HG02763 (cell line): ENCODE data around the gene DICER1.
"Not testable (repeated sequence)": the region's sequence is repeated elsewhere in the genome, so short reads cannot be mapped to it uniquely, and the experiment has no call there.

ENCODE experiments used
- ATAC-seq: cut with Tn5 transposase; IDR thresholded peaks from one replicate; pipeline ENCODE4 v1.9.1; 2021; ENCODE audit warnings: mild to moderate bottlenecking, moderate library complexity; ENCODE audit not compliant: unreplicated experiment

The DICER1 gene

GRCh38 chr14:95150910-95151309 lies 6.4 kb downstream of the DICER1 start:
- no peak for ATAC-seq

GRCh38 chr14:95149441-95149840 lies 7.9 kb downstream of the DICER1 start:
- ATAC-seq, result no peak

- no peak for ATAC-seq
Measured at GRCh38 chr14:95147597-95147996, 9.7 kb downstream of the DICER1 start.

DNA sequence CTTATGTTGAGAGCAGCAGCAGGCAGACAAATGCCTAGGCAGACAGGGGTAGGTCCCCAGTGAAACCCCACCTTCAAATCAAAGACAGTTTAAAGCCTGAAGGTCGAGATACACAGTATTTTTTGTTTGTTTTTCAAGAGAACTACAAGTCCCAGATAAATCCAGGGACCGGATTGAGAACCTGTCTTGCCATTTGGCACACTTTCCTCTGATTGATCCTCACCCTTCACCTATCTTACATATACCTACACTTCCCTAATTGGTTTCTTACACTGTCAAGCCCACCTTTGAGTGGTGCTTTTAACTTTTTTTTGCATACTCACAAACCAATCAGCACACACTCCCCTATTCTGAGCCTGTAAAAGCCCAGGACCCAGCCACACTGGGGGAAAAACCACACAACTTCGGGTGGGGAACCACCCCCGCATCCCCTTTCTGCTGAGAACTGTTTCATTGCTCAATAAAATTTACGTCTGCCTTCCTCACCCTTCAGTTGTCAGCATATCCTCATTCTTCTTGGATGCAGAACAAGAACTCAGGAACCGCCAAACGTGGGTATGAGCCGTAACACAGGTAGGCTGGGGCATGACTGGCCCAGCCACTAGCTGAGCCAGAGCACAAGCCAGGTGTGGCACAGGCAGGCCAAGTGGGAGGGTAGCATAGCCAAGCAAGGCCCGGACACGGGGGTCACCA lies 11.1 kb downstream of the DICER1 start:
- ATAC-seq, result no peak

DNA sequence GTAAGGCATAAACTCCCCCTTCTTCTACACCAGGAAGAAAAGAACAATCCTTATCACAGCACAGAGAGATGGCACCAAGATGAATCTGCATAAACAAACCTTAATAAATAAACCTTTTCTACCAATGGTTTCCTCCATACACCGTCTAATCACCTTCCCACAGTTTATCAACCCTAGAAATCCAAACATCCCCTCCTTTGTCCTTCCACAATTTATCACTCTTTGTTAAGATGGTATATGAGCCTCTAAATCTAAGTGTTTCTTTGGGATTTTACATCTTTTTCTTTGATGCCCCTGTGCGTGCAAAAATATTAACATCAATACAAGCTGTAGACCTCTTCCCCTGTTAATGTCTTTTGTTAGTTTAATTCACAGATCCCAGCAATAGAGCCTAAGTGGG lies 12.5 kb downstream of the DICER1 start:
- no peak for ATAC-seq

- no peak for ATAC-seq
Measured at GRCh38 chr14:95143808-95144620, 13.3 kb downstream of the DICER1 start.

DNA sequence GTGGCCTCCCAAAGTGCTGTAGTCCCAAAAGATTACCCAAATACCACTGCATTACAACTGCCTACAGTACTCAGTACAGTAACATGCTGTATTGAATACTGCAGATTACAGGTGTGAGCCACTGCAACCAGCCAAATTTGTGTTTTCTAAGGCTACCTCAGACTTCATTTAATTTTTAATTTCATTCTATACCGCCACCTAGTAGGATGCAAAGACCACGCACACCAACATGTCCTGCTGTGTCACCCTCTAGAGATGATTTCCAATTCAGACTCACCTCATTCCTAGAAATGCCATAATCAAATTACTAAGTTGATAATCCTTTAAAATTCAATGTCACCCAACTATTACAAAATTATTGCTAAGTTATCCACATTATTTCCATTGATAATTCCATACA lies 15.1 kb downstream of the DICER1 start:
- ATAC-seq, result no peak

DNA sequence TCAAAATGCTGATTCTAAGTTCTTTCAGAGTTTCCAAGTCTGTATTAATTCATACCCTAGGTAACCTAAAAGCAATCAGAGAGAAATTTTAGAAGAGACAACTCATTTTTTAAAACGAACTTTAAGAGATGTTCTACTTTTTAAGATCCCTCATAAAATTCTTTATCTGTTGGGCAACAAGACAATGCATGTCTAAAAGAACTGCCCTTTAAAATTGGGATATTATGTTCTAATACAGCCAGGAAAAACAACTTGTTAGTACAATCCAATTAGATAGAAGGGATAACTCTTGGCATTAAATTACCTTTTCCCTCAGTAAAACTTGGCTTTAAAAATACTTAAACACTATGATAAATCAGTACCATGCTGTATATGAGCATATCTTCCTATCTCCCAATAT lies 15.6 kb downstream of the DICER1 start:
- no peak for ATAC-seq

DNA sequence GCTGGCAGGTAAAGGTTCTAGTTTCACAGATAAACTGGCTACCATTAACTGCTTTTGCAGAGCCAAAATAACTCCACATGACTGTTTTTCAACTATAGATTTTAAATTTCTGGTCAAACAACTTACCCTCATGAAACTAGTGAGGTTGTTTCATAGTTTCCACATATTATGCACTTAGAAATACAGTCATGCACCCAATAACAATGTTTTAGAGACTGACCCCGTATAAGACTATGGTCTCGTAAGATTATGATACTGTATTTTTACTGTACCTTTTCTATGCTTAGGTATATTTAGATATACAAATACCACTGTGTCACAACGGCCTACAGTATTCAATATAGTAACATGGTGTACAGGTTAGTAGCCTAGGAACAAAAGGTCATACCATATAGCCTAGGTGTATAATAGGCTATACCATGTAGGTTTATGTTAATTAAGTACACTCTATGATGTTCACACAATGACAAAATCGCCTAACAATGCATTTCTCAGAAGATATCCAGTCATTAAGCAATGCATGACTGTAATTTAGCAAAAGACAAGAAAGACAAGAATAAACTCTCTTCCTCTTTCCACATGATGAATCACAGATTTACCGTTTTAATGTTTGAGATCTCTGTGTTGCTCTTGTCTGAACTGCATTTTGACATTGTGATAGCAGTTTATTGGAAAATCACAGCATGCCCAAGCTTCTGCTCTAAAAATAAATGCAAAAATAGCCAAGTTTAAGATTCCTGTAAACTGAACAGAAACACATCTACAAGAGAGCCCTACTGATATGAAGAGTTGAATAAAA lies 17.1 kb downstream of the DICER1 start:
- ATAC-seq, result no peak

DNA sequence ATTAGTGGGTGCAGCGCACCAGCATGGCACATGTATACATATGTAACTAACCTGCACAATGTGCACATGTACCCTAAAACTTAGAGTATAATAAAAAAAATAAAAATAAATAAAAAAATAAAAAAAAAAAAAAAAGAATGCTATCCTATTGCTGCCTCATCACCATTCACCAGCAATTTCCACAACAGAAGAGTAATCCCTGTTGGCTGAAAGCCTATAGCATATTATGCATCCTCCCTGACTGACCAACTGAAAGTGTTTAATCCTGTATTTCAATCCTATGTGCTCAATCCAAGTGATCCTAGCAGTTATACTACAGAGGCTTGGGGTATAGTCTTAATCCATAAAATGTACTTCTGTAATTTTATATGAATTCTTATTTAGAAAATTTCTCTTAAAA lies 18.5 kb downstream of the DICER1 start:
- ATAC-seq, result no peak

GRCh38 chr14:95138455-95138854 lies 18.9 kb downstream of the DICER1 start:
- ATAC-seq, result not testable (repeated sequence)

- no peak for ATAC-seq
Measured at GRCh38 chr14:95137804-95138167, 19.5 kb downstream of the DICER1 start.

GRCh38 chr14:95137164-95137803 lies 20.0 kb downstream of the DICER1 start:
- ATAC-seq, result no peak

GRCh38 chr14:95136631-95137030 lies 20.7 kb downstream of the DICER1 start:
- ATAC-seq, result no peak

DNA sequence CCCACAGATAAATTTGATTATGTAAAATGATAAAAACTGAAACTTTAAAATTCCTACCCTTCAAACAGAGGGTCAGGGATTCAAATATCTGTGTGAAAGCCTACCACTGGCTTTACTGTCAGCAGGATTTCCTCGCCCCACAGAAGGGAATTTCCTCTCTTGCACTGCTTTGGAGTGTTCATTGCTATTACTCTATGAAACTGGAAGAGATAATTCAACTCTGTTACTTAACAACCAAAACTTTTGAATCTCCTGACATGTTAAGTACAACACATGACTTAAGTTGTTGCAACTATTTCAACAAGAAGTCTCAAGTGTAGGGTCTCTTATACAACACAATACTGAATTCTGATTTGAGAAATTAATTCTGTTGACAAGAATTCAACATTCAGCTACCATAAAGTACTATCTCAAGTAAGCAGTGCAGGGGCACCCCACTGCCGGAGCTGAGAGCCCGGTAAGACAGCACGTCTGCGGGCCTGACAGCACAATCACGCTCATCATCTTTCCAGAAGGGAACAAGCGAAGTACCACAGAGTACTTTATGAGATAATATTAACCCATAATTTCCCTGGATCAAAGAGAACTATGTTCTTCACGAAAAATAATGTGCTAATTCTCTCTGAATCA lies 22.9 kb downstream of the DICER1 start:
- no peak for ATAC-seq

- ATAC-seq, result no peak
Measured at GRCh38 chr14:95133282-95133681, 24.0 kb downstream of the DICER1 start.

GRCh38 chr14:95132760-95133159 lies 24.6 kb downstream of the DICER1 start:
- no peak for ATAC-seq

DNA sequence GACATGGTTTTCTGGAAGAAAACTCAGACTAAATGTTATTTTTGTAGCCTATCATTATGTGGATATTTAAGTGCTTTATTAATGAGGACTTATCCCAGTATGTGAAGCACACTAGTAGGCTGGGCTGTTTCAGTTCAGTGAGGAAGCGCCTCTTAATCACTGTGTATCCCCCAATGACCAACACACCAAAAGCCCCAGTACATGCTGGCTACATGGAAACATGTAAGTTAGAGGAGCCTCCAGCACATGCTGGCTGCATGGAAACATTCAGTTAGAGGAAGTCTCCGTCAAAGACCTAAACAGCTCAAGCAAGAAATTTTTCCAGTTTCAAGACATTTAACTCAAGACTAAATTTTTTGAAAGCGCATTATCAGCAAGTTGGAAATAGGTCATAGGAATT lies 26.8 kb downstream of the DICER1 start:
- no peak for ATAC-seq

DNA sequence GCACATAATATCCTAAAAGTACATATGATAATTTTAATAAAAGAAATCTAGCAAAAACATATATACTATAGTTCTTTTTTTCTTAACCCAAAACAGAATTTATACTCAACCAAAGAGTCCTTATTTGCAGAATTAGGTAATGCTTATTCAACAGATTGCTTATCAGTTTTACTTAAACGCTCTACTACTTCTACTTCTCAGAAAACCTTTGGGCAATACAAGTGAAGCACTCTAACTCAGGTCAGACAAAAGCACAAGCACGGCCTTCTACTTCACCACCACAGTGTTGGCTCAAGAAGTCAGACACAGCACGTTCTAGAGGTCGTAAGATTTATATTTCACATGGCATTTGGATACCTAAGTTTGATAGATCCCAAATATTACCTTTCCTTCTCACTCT lies 29.2 kb downstream of the DICER1 start:
- ATAC-seq, result no peak

GRCh38 chr14:95127531-95127911 lies 29.8 kb downstream of the DICER1 start:
- ATAC-seq, result no peak
